Neural progenitor cell (in vitro differentiated cells): ENCODE results near the gene IRF7.

Experiments
- CTCF ChIP-seq: fragments of 200-600 bp; sonication (generic); IDR thresholded peaks from 2 replicates; pipeline ENCODE4 v1.5.1; 2017; ENCODE audit warnings: antibody characterized with exemption, mild to moderate bottlenecking
- EZH2 ChIP-seq: fragments of 200-600 bp; sonication (generic); IDR thresholded peaks from 2 replicates; pipeline ENCODE4 v1.6.1; 2017; ENCODE audit warnings: antibody characterized with exemption, mild to moderate bottlenecking, moderate library complexity

GRCh38 chr11:623349-623869, 7.7 kb upstream of the IRF7 start:
- TF ChIP-seq CTCF, result no peak
- TF ChIP-seq EZH2, result no peak
